Endodermal cell (in vitro differentiated cells): ENCODE results near the gene HDAC1. TPM values are rescaled to one million over a fixed set of nuclear protein-coding genes. Genes with fewer than 3 reads are reported as not detected.
A peak's percentile ranks its signal among the peaks of the same experiment; 100 is the strongest.

Experiments used
- DNase-seq: peaks from one replicate; pipeline ENCODE4 v3.0.0-alpha.2; 2017
- H3K27ac ChIP-seq: 2 replicates; pipeline ENCODE4 v1.5.1; 2013; ENCODE audit warnings: mild to moderate bottlenecking, low read depth, low read length, moderate library complexity
- H3K27me3 ChIP-seq: 2 replicates; pipeline ENCODE4 v1.6.1; 2013; ENCODE audit warnings: mild to moderate bottlenecking, low read length, moderate library complexity; ENCODE audit not compliant: insufficient read depth, control insufficient read depth, poor library complexity, severe bottlenecking
- H3K36me3 ChIP-seq: 2 replicates; pipeline ENCODE4 v1.7.0; 2013; ENCODE audit warnings: mild to moderate bottlenecking, low read length, moderate library complexity; ENCODE audit not compliant: control insufficient read depth, insufficient read depth
- H3K4me1 ChIP-seq: one replicate; pipeline ENCODE4 v1.7.0; 2013; ENCODE audit warnings: low read length; ENCODE audit not compliant: control insufficient read depth, insufficient read depth
- H3K4me3 ChIP-seq: 2 replicates; pipeline ENCODE4 v1.5.1; 2013; ENCODE audit warnings: mild to moderate bottlenecking, low read length, moderate library complexity
- H3K9ac ChIP-seq: 2 replicates; pipeline ENCODE4 v1.6.1; 2013; ENCODE audit warnings: mild to moderate bottlenecking, low read length, moderate library complexity; ENCODE audit not compliant: poor library complexity, severe bottlenecking; ENCODE audit errors: extremely low read depth
- H3K9me3 ChIP-seq: 2 replicates; pipeline ENCODE4 v1.6.1; 2013; ENCODE audit warnings: mild to moderate bottlenecking, low read length, moderate library complexity; ENCODE audit not compliant: control insufficient read depth
- H3K27ac Mint-ChIP-seq: 2 replicates; pipeline ENCODE4 v1.8.0; 2020; ENCODE audit warnings: mixed read lengths
- H3K27me3 Mint-ChIP-seq: 2 replicates; pipeline ENCODE4 v1.8.0; 2021; ENCODE audit warnings: mild to moderate bottlenecking, mixed read lengths; ENCODE audit not compliant: insufficient read depth
- H3K36me3 Mint-ChIP-seq: 2 replicates; pipeline ENCODE4 v1.8.0; 2020; ENCODE audit warnings: low read depth, mixed read lengths
- H3K4me1 Mint-ChIP-seq: 2 replicates; pipeline ENCODE4 v1.8.0; 2020; ENCODE audit warnings: mixed read lengths
- H3K4me3 Mint-ChIP-seq: 2 replicates; pipeline ENCODE4 v1.8.0; 2020; ENCODE audit warnings: mild to moderate bottlenecking, moderate library complexity, mixed read lengths
- H3K9me3 Mint-ChIP-seq: 2 replicates; pipeline ENCODE4 v1.8.0; 2020; ENCODE audit warnings: mild to moderate bottlenecking, mixed read lengths
- CTCF ChIP-seq: fragments of 200-600 bp; sonication (generic); conservative IDR thresholded peaks from 2 replicates; pipeline ENCODE4 v1.5.0; 2021; ENCODE audit warnings: antibody characterized with exemption, mild to moderate bottlenecking
- WGBS, 2 experiments: methylation state at CpG; one replicate each; pipeline versions ENCODE4 v1.1.5 to v1.1.7; 2013; ENCODE audit warnings: missing lambda C conversion rate in 2 of 2, mixed read lengths in 1 of 2; ENCODE audit not compliant: insufficient coverage in 1 of 2, insufficient read length in 1 of 2; 5-methylcytosine and 5-hydroxymethylcytosine counted together
- total RNA-seq, 2 donors: library from RNA; stranded (reverse); fragmentation: NEBNext Ultra II Directional in 1 of 2; extraction: Animal tissue kit (Norgen Biotek cat#: 25700) in 1 of 2; gene quantifications; 2 replicates in 1 of 2; 3 replicates in 1 of 2; pipeline ENCODE4 v1.2.1, GENCODE V29; 2021

The HDAC1 gene
- total RNA-seq, 2 donors from 2014 or later: 150 to 160 TPM

- no peak for DNase-seq
- Histone ChIP-seq H3K36me3 (no peaks in the 10 kb centered on the region), H3K27ac (no peak overlapping the region), H3K27me3 (no peaks in the 10 kb centered on the region), H3K4me3 (no peak overlapping the region), H3K9ac (no peak overlapping the region), H3K4me1 (no peaks in the 10 kb centered on the region), H3K9me3 (no peaks in the 10 kb centered on the region)
- Mint-ChIP-seq H3K4me3 (no peak overlapping the region), H3K9me3 (no peaks in the 10 kb centered on the region), H3K27me3 (no peaks in the 10 kb centered on the region), H3K4me1 (peaks cover 3% of the 10 kb centered on the region), H3K36me3 (no peaks in the 10 kb centered on the region), H3K27ac (no peak overlapping the region)
- no peak for TF ChIP-seq CTCF
- 90% methylated on average over 3 of the region's 3 CpGs for WGBS, 2 experiments
Measured at GRCh38 chr1:32285658-32286057, 6.2 kb upstream of the HDAC1 start.

- H3K27ac Mint-ChIP-seq: no peak overlapping the region
- no peaks in the 10 kb centered on the region for H3K27me3 Mint-ChIP-seq
- 95% methylated on average over 4 of the region's 4 CpGs; no CpG with 5 or more reads in 1 of the 2 experiments for WGBS, 2 experiments
- H3K9me3 Mint-ChIP-seq: no peaks in the 10 kb centered on the region
- Histone ChIP-seq H3K9ac (no peak overlapping the region), H3K4me1 (no peaks in the 10 kb centered on the region), H3K27ac (no peak overlapping the region), H3K4me3 (no peak overlapping the region), H3K9me3 (no peaks in the 10 kb centered on the region), H3K27me3 (no peaks in the 10 kb centered on the region), H3K36me3 (no peaks in the 10 kb centered on the region)
- TF ChIP-seq CTCF: no peak
- H3K4me3 Mint-ChIP-seq: no peak overlapping the region
- H3K36me3 Mint-ChIP-seq: no peaks in the 10 kb centered on the region
- peaks cover 3% of the 10 kb centered on the region for H3K4me1 Mint-ChIP-seq
- DNase-seq: peak; percentile 70
Measured at GRCh38 chr1:32286763-32287162, 5.1 kb upstream of the HDAC1 start.

- no peak overlapping the region for H3K4me3 ChIP-seq
- 94 to 100% methylated on average over 2 to 5 of the region's 7 CpGs for WGBS, 2 experiments
- Mint-ChIP-seq H3K27me3 (no peaks in the 10 kb centered on the region), H3K36me3 (peaks cover 3% of the 10 kb centered on the region), H3K4me1 (peaks cover 6% of the 10 kb centered on the region), H3K4me3 (no peak overlapping the region), H3K27ac (no peak overlapping the region), H3K9me3 (no peaks in the 10 kb centered on the region)
- no peak for TF ChIP-seq CTCF
- no peaks in the 10 kb centered on the region for H3K27me3 ChIP-seq
- H3K27ac ChIP-seq: no peak overlapping the region
- no peaks in the 10 kb centered on the region for H3K36me3 ChIP-seq
- no peaks in the 10 kb centered on the region for H3K9me3 ChIP-seq
- no peak for DNase-seq
- no peaks in the 10 kb centered on the region for H3K4me1 ChIP-seq
- H3K9ac ChIP-seq: no peak overlapping the region
Measured at GRCh38 chr1:32289256-32289655, 2.6 kb upstream of the HDAC1 start.
